Stimulated activated CD4-positive, alpha-beta T cell treated with anti-CD3 and anti-CD28 coated beads, Interleukin-4, amount 100 ng/mL, for 48 hours (primary cell): ENCODE measurements around the gene NRCAM.
"Not testable (repeated sequence)": the region's sequence is repeated elsewhere in the genome, so short reads cannot be mapped to it uniquely, and the experiment has no call there.

Source experiments
- DNase-seq, 2 donors: peaks; one replicate each; pipeline ENCODE4 v3.0.0-alpha.2; 2020; ENCODE audit warnings: low read depth in 2 of 2

The NRCAM gene

GRCh38 chr7:108345710-108346336 lies 110.4 kb downstream of the NRCAM start:
- DNase-seq = no peak

GRCh38 chr7:108340856-108341411 lies 115.3 kb downstream of the NRCAM start:
- DNase-seq = no peak

GRCh38 chr7:108340406-108340805 lies 115.8 kb downstream of the NRCAM start:
- not testable (repeated sequence) for DNase-seq

GRCh38 chr7:108335269-108335918 lies 120.8 kb downstream of the NRCAM start:
- DNase-seq = no peak

GRCh38 chr7:108332937-108333336 lies 123.3 kb downstream of the NRCAM start:
- DNase-seq = no peak

- no peak for DNase-seq
These were observed 124.3 kb downstream of the NRCAM start for GRCh38 chr7:108331971-108332370.

GRCh38 chr7:108330227-108330626 lies 126.0 kb downstream of the NRCAM start:
- no peak for DNase-seq

- DNase-seq = no peak
These were observed 126.7 kb downstream of the NRCAM start for GRCh38 chr7:108329514-108329913.

- no peak for DNase-seq
These were observed 128.0 kb downstream of the NRCAM start for GRCh38 chr7:108328174-108328651.

GRCh38 chr7:108327353-108327752 lies 128.9 kb downstream of the NRCAM start:
- no peak for DNase-seq

GRCh38 chr7:108326938-108327337 lies 129.3 kb downstream of the NRCAM start:
- no peak for DNase-seq

GRCh38 chr7:108324053-108325038 lies 131.9 kb downstream of the NRCAM start:
- DNase-seq = no peak

- no peak for DNase-seq
These were observed 133.1 kb downstream of the NRCAM start for GRCh38 chr7:108322925-108323832.

- DNase-seq = no peak
These were observed 134.2 kb downstream of the NRCAM start for GRCh38 chr7:108322046-108322445.

GRCh38 chr7:108321359-108321758 lies 134.9 kb downstream of the NRCAM start:
- DNase-seq = no peak

GRCh38 chr7:108316708-108317107 lies 139.5 kb downstream of the NRCAM start:
- no peak for DNase-seq

GRCh38 chr7:108314551-108314950 lies 141.7 kb downstream of the NRCAM start:
- DNase-seq = no peak

GRCh38 chr7:108314049-108314448 lies 142.2 kb downstream of the NRCAM start:
- no peak for DNase-seq

- no peak for DNase-seq
These were observed 143.2 kb downstream of the NRCAM start for GRCh38 chr7:108313086-108313485.

GRCh38 chr7:108311446-108312168 lies 144.6 kb downstream of the NRCAM start:
- no peak for DNase-seq
